ENCODE results near the gene ACER2.

Gene ACER2

DNA sequence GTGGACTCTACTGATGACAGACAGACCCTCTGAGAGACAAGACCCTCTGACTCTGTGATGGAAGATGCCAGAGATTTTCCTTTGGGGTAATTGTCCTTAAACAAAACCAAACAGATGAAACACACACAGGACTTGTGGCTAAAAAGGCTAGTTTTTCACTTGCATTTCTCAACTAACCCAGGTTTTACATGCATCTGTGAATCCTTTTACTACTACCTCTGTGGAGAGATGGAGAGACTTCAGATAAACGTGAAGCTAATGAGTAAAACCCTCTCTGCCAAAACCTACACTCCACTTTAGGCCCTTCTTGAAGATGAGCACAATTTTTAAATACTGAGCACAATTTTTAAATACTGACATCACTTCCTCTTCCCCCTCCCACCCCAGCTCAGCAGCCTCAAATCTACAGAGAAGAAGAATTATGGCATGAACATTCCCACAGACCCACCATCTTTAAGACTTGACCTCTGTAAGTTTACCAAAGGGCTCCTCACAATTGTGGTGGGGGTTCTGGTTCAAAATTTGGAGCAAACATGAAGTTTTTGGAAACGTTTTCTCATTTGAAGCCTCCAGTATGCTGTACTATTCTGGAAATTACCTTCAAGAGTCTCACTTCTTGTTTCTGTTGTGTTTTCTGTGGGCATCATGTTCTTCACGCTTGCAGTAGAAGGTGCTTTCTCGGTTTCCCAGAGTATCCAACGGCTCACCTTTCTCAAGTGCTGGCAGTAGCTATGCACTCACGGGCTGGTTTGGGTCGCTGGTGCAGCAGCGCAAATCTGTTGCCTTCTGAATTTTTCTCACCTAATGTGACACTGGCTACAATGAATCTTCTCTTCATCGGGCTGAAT is 42.7 kb downstream of the ACER2 start:
- Histone ChIP-seq H3K4me2 (ENCODE audit: low read length) (peak overlapping the region; percentile 38), H3K79me2 (ENCODE audit: control insufficient read depth, low read length) (no peaks in the 10 kb centered on the region), H3K4me3 (ENCODE audit: low read length) (no peak overlapping the region), H3K9me3 (ENCODE audit: control insufficient read depth, insufficient read depth, low read length) (no peaks in the 10 kb centered on the region), H3K9me2 (replicated peaks; ENCODE audit: control insufficient read depth, low read length) (no peaks in the 10 kb centered on the region), H4K20me1 (ENCODE audit: control insufficient read depth, insufficient read depth, low read depth, low read length) (no peaks in the 10 kb centered on the region), H3K36me3 (ENCODE audit: control insufficient read depth, low read length) (no peaks in the 10 kb centered on the region), H3F3A (ENCODE audit: control insufficient read depth, insufficient read depth) (no peaks in the 10 kb centered on the region), H3K4me1 (ENCODE audit: control insufficient read depth, low read length) (peaks cover 10% of the 10 kb centered on the region), H3K27me3 (ENCODE audit: control insufficient read depth, low read length) (no peaks in the 10 kb centered on the region), H3K27ac (ENCODE audit: low read depth, low read length) (no peak overlapping the region)
- TF ChIP-seq, protein P1, sequence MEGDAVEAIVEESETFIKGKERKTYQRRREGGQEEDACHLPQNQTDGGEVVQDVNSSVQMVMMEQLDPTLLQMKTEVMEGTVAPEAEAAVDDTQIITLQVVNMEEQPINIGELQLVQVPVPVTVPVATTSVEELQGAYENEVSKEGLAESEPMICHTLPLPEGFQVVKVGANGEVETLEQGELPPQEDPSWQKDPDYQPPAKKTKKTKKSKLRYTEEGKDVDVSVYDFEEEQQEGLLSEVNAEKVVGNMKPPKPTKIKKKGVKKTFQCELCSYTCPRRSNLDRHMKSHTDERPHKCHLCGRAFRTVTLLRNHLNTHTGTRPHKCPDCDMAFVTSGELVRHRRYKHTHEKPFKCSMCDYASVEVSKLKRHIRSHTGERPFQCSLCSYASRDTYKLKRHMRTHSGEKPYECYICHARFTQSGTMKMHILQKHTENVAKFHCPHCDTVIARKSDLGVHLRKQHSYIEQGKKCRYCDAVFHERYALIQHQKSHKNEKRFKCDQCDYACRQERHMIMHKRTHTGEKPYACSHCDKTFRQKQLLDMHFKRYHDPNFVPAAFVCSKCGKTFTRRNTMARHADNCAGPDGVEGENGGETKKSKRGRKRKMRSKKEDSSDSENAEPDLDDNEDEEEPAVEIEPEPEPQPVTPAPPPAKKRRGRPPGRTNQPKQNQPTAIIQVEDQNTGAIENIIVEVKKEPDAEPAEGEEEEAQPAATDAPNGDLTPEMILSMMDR (IDR thresholded peaks at IDR 0.05; ENCODE audit: low read depth, low read length, poor library complexity, severe bottlenecking) = no peak
- no peak for TF ChIP-seq EZH2phosphoT487 (IDR thresholded peaks at IDR 0.05; ENCODE audit: borderline replicate concordance, low read length)

DNA sequence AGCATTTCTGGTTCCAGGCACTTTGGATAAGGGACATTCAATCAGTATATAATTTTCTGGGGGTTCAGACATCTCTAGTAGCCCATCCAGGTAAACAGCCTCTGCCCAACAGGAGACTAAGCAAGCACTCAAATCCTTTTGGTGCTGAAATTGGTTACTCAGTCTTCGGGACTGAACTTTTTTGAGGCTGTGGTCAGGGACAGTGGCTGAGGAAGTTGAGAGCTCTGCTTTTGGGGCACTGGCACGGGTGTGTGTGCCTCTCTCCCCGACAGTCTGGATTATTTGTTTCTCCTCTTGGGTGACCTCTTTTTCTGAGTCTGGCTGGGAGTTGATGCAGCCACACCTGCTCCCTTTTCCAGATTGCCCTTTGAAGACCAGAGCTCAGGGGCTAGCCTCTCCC is 47.6 kb downstream of the ACER2 start:
- no peak overlapping the region for H3K4me3 ChIP-seq (ENCODE audit: low read length)
- no peaks in the 10 kb centered on the region; the same call in 1 of the 2 replicates for H3K27me3 ChIP-seq (ENCODE audit: control insufficient read depth, low read length)
- H3K9me3 ChIP-seq (ENCODE audit: control insufficient read depth, insufficient read depth, low read length) = no peaks in the 10 kb centered on the region
- no peaks in the 10 kb centered on the region for H3K36me3 ChIP-seq (ENCODE audit: control insufficient read depth, low read length)
- no peak for TF ChIP-seq EZH2phosphoT487 (IDR thresholded peaks at IDR 0.05; ENCODE audit: borderline replicate concordance, low read length)
- TF ChIP-seq, protein P1 (IDR thresholded peaks at IDR 0.05; ENCODE audit: low read depth, low read length, poor library complexity, severe bottlenecking) = no peak
- H3F3A ChIP-seq (ENCODE audit: control insufficient read depth, insufficient read depth) = no peaks in the 10 kb centered on the region
- peaks cover 23% of the 10 kb centered on the region for H3K4me1 ChIP-seq (ENCODE audit: control insufficient read depth, low read length)
- no peaks in the 10 kb centered on the region for H3K9me2 ChIP-seq (replicated peaks; ENCODE audit: control insufficient read depth, low read length)
- no peaks in the 10 kb centered on the region for H3K79me2 ChIP-seq (ENCODE audit: control insufficient read depth, low read length)
- no peak overlapping the region for H3K27ac ChIP-seq (ENCODE audit: low read depth, low read length)
- no peaks in the 10 kb centered on the region for H4K20me1 ChIP-seq (ENCODE audit: control insufficient read depth, insufficient read depth, low read depth, low read length)
- H3K4me2 ChIP-seq (ENCODE audit: low read length) = no peak overlapping the region

GRCh38 chr9:19456996-19457692 is 48.3 kb downstream of the ACER2 start:
- H3K27ac ChIP-seq (ENCODE audit: low read depth, low read length) = no peak overlapping the region
- H3K4me3 ChIP-seq (ENCODE audit: low read length) = peak overlapping the region; percentile 17
- peaks cover 17% of the 10 kb centered on the region for H3K4me1 ChIP-seq (ENCODE audit: control insufficient read depth, low read length)
- H3K79me2 ChIP-seq (ENCODE audit: control insufficient read depth, low read length) = no peaks in the 10 kb centered on the region
- H3K36me3 ChIP-seq (ENCODE audit: control insufficient read depth, low read length) = no peaks in the 10 kb centered on the region
- peak overlapping the region; percentile 44 for H3K4me2 ChIP-seq (ENCODE audit: low read length)
- no peaks in the 10 kb centered on the region for H3K9me3 ChIP-seq (ENCODE audit: control insufficient read depth, insufficient read depth, low read length)
- H3F3A ChIP-seq (ENCODE audit: control insufficient read depth, insufficient read depth) = no peaks in the 10 kb centered on the region
- TF ChIP-seq, protein P1 (IDR thresholded peaks at IDR 0.05; ENCODE audit: low read depth, low read length, poor library complexity, severe bottlenecking) = peak; percentile 78
- no peak for TF ChIP-seq EZH2phosphoT487 (IDR thresholded peaks at IDR 0.05; ENCODE audit: borderline replicate concordance, low read length)
- no peaks in the 10 kb centered on the region for H3K9me2 ChIP-seq (replicated peaks; ENCODE audit: control insufficient read depth, low read length)
- H3K27me3 ChIP-seq (ENCODE audit: control insufficient read depth, low read length) = no peaks in the 10 kb centered on the region; the same call in 1 of the 2 replicates
- no peaks in the 10 kb centered on the region for H4K20me1 ChIP-seq (ENCODE audit: control insufficient read depth, insufficient read depth, low read depth, low read length)

All from DOHH2 (cell line).